ENCODE data around the gene ATP1A1. TPM values are rescaled to one million over a fixed set of nuclear protein-coding genes. Genes with fewer than 3 reads are reported as not detected.

The ATP1A1 gene
- total and polyA plus RNA-seq, 4 donors: 68.6 to 128 (median 82.6) TPM

DNA sequence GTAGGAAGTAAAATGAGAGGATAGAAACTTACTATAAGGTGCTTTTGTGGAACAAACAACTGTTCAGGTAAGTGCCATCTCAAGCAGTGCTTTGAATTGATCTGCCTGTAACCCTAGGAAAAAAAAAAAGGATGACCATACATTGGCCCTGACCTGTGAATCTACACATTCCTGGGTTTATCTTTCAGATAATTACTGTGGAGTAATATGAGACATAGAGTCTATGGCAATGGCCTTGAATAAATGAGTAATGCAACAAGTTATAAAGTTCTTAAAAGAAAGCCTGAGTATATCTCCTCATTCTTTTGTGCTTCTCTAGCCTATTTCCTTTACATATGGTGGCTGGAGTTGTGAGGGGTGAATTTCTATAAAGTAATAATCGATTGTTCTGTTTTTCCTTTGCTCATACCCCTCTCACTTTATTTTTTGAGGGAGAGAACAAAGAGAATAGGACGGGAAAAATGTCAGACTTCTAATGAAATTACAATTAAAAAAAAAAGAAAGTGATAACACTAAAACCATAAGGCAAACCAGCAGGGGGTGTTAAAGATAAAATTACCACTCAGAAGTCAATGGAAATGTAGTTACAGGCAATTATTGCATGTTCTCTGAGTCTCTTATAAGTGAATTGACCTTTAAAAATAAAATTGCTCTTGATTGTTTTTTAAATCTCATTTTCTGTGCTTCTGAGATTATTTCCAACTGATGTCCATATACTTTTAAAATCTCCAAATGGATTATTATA, 12.4 kb upstream of the ATP1A1 start:
- H3K27ac ChIP-seq (ENCODE audit: low read depth in 1 of 2, low read length in 2 of 2): no peak overlapping the region
- H3K4me1 ChIP-seq (ENCODE audit: control insufficient read depth in 4 of 4, insufficient read depth in 4 of 4, low read length in 3 of 4): peaks cover 0 to 9% (median 7%) of the 10 kb centered on the region in 4 donors

GRCh38 chr1:116361648-116362047, 11.4 kb upstream of the ATP1A1 start:
- DNase-seq (ENCODE audit: low spot score): no peak
- H3K27me3 ChIP-seq (ENCODE audit: control insufficient read depth in 4 of 4, insufficient read depth in 4 of 4, low read length in 3 of 4): no peaks in the 10 kb centered on the region
- H3K4me3 ChIP-seq (ENCODE audit: low read depth in 1 of 3, low read length in 3 of 3): no peak overlapping the region
- 81% methylated on average over 3 of the region's 3 CpGs for WGBS
- TF ChIP-seq TAF1 (conservative IDR thresholded peaks at IDR 0.05) (no peak), EGR1 (IDR thresholded peaks at IDR 0.05; ENCODE audit: low read depth in 2 of 2) (no peak), FOXA2 (IDR thresholded peaks at IDR 0.05) (no peak)
- TF ChIP-seq, protein P1, sequence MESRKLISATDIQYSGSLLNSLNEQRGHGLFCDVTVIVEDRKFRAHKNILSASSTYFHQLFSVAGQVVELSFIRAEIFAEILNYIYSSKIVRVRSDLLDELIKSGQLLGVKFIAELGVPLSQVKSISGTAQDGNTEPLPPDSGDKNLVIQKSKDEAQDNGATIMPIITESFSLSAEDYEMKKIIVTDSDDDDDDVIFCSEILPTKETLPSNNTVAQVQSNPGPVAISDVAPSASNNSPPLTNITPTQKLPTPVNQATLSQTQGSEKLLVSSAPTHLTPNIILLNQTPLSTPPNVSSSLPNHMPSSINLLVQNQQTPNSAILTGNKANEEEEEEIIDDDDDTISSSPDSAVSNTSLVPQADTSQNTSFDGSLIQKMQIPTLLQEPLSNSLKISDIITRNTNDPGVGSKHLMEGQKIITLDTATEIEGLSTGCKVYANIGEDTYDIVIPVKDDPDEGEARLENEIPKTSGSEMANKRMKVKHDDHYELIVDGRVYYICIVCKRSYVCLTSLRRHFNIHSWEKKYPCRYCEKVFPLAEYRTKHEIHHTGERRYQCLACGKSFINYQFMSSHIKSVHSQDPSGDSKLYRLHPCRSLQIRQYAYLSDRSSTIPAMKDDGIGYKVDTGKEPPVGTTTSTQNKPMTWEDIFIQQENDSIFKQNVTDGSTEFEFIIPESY (IDR thresholded peaks at IDR 0.05): no peak
- H3K36me3 ChIP-seq (ENCODE audit: control insufficient read depth in 4 of 4, insufficient read depth in 3 of 4, low read depth in 1 of 4, low read length in 3 of 4): no peaks in the 10 kb centered on the region
- H3K9me3 ChIP-seq (ENCODE audit: control insufficient read depth in 4 of 4, low read length in 3 of 4): no peaks in the 10 kb centered on the region
- no peak overlapping the region for H3K9ac ChIP-seq (ENCODE audit: low read depth in 1 of 2, low read length in 2 of 2)
- peaks cover 0 to 9% (median 7%) of the 10 kb centered on the region in 4 donors for H3K4me1 ChIP-seq (ENCODE audit: control insufficient read depth in 4 of 4, insufficient read depth in 4 of 4, low read length in 3 of 4)
- peak overlapping the region in 1 of 2 donors; percentile 21 for H3K27ac ChIP-seq (ENCODE audit: low read depth in 1 of 2, low read length in 2 of 2)

More for the DNA sequence above, 12.4 kb upstream of the ATP1A1 start:
- TF ChIP-seq RXRA (IDR thresholded peaks at IDR 0.05) (no peak), CTCF (IDR thresholded peaks at IDR 0.05; ENCODE audit: low read depth, low read length, missing input control) (peak; percentile 52), HNF4A (conservative IDR thresholded peaks at IDR 0.05) (peak in 1 of 2 donors; percentile 7), RAD21 (IDR thresholded peaks at IDR 0.05) (peak; percentile 83 to 86)
- TF ChIP-seq, protein P1 (IDR thresholded peaks at IDR 0.05): no peak
- no peak for DNase-seq (ENCODE audit: low spot score)
- no peak overlapping the region for H3K9ac ChIP-seq (ENCODE audit: low read depth in 1 of 2, low read length in 2 of 2)
- H3K4me3 ChIP-seq (ENCODE audit: low read depth in 1 of 3, low read length in 3 of 3): no peak overlapping the region
- 73% methylated on average over 2 of the region's 2 CpGs for WGBS
- H3K27me3 ChIP-seq (ENCODE audit: control insufficient read depth in 4 of 4, insufficient read depth in 4 of 4, low read length in 3 of 4): no peaks in the 10 kb centered on the region
- no peaks in the 10 kb centered on the region for H3K9me3 ChIP-seq (ENCODE audit: control insufficient read depth in 4 of 4, low read length in 3 of 4)
- no peaks in the 10 kb centered on the region for H3K36me3 ChIP-seq (ENCODE audit: control insufficient read depth in 4 of 4, insufficient read depth in 3 of 4, low read depth in 1 of 4, low read length in 3 of 4)

DNA sequence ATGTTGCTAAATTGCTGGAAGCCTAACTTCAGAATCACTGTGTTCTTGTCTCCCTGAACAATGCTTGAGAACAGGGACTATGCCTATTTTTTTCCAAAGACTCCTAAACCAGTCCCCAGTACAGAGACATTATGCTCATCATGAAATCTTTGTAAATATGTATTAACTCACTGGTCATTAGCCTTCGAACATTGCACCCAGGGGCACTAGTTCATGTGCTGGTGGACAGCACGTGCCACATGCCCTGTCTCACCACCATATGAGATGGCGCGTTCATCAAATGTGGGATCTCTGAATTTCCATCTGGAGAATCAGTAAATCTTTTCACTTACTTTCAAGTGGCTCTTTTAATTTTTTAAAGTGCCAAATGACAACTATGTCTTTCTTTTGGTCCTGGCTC, 11.0 kb upstream of the ATP1A1 start:
- Histone ChIP-seq H3K27ac (ENCODE audit: low read depth in 1 of 2, low read length in 2 of 2) (peak overlapping the region in 1 of 2 donors; percentile 21), H3K9ac (ENCODE audit: low read depth in 1 of 2, low read length in 2 of 2) (no peak overlapping the region), H3K27me3 (ENCODE audit: control insufficient read depth in 4 of 4, insufficient read depth in 4 of 4, low read length in 3 of 4) (no peaks in the 10 kb centered on the region), H3K9me3 (ENCODE audit: control insufficient read depth in 4 of 4, low read length in 3 of 4) (no peaks in the 10 kb centered on the region), H3K4me3 (ENCODE audit: low read depth in 1 of 3, low read length in 3 of 3) (no peak overlapping the region), H3K4me1 (ENCODE audit: control insufficient read depth in 4 of 4, insufficient read depth in 4 of 4, low read length in 3 of 4) (peaks cover 0 to 9% (median 7%) of the 10 kb centered on the region in 4 donors), H3K36me3 (ENCODE audit: control insufficient read depth in 4 of 4, insufficient read depth in 3 of 4, low read depth in 1 of 4, low read length in 3 of 4) (no peaks in the 10 kb centered on the region)
- DNase-seq (ENCODE audit: low spot score): no peak
- WGBS: 52% methylated on average over 4 of the region's 4 CpGs
- TF ChIP-seq RXRA (IDR thresholded peaks at IDR 0.05): peak; percentile 82 to 83
- peak; percentile 92 for TF ChIP-seq HNF4A (conservative IDR thresholded peaks at IDR 0.05)
- TF ChIP-seq SP1 (IDR thresholded peaks at IDR 0.05): peak; percentile 30
- TF ChIP-seq ATF3 (IDR thresholded peaks at IDR 0.05): no peak
- TF ChIP-seq, protein P2, sequence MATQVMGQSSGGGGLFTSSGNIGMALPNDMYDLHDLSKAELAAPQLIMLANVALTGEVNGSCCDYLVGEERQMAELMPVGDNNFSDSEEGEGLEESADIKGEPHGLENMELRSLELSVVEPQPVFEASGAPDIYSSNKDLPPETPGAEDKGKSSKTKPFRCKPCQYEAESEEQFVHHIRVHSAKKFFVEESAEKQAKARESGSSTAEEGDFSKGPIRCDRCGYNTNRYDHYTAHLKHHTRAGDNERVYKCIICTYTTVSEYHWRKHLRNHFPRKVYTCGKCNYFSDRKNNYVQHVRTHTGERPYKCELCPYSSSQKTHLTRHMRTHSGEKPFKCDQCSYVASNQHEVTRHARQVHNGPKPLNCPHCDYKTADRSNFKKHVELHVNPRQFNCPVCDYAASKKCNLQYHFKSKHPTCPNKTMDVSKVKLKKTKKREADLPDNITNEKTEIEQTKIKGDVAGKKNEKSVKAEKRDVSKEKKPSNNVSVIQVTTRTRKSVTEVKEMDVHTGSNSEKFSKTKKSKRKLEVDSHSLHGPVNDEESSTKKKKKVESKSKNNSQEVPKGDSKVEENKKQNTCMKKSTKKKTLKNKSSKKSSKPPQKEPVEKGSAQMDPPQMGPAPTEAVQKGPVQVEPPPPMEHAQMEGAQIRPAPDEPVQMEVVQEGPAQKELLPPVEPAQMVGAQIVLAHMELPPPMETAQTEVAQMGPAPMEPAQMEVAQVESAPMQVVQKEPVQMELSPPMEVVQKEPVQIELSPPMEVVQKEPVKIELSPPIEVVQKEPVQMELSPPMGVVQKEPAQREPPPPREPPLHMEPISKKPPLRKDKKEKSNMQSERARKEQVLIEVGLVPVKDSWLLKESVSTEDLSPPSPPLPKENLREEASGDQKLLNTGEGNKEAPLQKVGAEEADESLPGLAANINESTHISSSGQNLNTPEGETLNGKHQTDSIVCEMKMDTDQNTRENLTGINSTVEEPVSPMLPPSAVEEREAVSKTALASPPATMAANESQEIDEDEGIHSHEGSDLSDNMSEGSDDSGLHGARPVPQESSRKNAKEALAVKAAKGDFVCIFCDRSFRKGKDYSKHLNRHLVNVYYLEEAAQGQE (IDR thresholded peaks at IDR 0.05): no peak
- TF ChIP-seq FOXA2 (IDR thresholded peaks at IDR 0.05): no peak
- no peak for TF ChIP-seq FOXA1 (IDR thresholded peaks at IDR 0.05)
- TF ChIP-seq MAX (IDR thresholded peaks at IDR 0.05): no peak
- TF ChIP-seq HNF4G (IDR thresholded peaks at IDR 0.05): peak; percentile 53
- no peak for TF ChIP-seq TAF1 (conservative IDR thresholded peaks at IDR 0.05)
